Kidney (tissue), 14 donors: ENCODE data around the gene ERCC8. TPM values are rescaled to one million over a fixed set of nuclear protein-coding genes. Genes with fewer than 3 reads are reported as not detected.
A peak's percentile ranks its signal among the peaks of the same experiment; 100 is the strongest.

Experiments used
- DNase-seq, 5 donors: peaks; one replicate each; pipeline ENCODE4 v3.0.0-alpha.2; 2013 to 2020
- FAIRE-seq: peaks from 2 replicates; lab custom pipeline; 2012; peaks lifted over from hg19 to GRCh38; lab: Jason Lieb, UNC
- H3K27ac ChIP-seq, 2 donors: one replicate each; pipeline ENCODE4 v1.7.0; 2013; ENCODE audit warnings: low read depth in 2 of 2, low read length in 2 of 2, inconsistent platforms in 1 of 2
- H3K27me3 ChIP-seq: one replicate; pipeline ENCODE4 v1.7.1; 2013; ENCODE audit warnings: low read length, inconsistent platforms; ENCODE audit not compliant: control insufficient read depth, insufficient read depth
- H3K36me3 ChIP-seq, 3 donors: one replicate each; pipeline versions ENCODE4 v1.7.0 to v1.7.1; 2013; ENCODE audit warnings: low read length in 3 of 3, control low read depth in 1 of 3, inconsistent platforms in 1 of 3; ENCODE audit not compliant: insufficient read depth in 3 of 3, control insufficient read depth in 2 of 3
- H3K4me1 ChIP-seq, 3 donors: one replicate each; pipeline versions ENCODE4 v1.7.0 to v1.7.1; 2013; ENCODE audit warnings: low read length in 3 of 3, inconsistent platforms in 1 of 3, low read depth in 1 of 3; ENCODE audit not compliant: control insufficient read depth in 2 of 3, insufficient read depth in 2 of 3
- H3K4me3 ChIP-seq, 3 donors: one replicate each; pipeline versions ENCODE4 v1.7.0 to v1.8.1; 2013; ENCODE audit warnings: low read length in 3 of 3, control low read depth in 1 of 3, inconsistent platforms in 1 of 3
- H3K9ac ChIP-seq, 3 donors: one replicate each; pipeline versions ENCODE4 v1.7.0 to v1.7.1; 2013; ENCODE audit warnings: low read length in 3 of 3, control low read depth in 1 of 3, inconsistent platforms in 1 of 3
- H3K9me3 ChIP-seq, 3 donors: one replicate each; pipeline versions ENCODE4 v1.7.0 to v1.7.1; 2013; ENCODE audit warnings: low read length in 3 of 3, control low read depth in 1 of 3, inconsistent platforms in 1 of 3; ENCODE audit not compliant: control insufficient read depth in 2 of 3, insufficient read depth in 1 of 3
- CTCF ChIP-seq: IDR thresholded peaks from 3 replicates; pipeline ENCODE4 v1.5.1; 2012; ENCODE audit warnings: mild to moderate bottlenecking, moderate library complexity, borderline replicate concordance; ENCODE audit not compliant: insufficient read depth; ENCODE audit errors: extremely low read depth
- intact Hi-C: fragments of 100-400 bp; cut with DNase I; formaldehyde crosslinking; loops from one replicate; pipeline ENCODE4 v1.11.1; 2022
- polyA plus RNA-seq: library from polyadenylated mRNA; stranded (reverse); fragments of 350-450 nt; fragmentation: Illumina TruSeq; extraction: RNeasy Lipid Tissue Mini Kit (QIAGEN cat#74804); gene quantifications from one replicate; pipeline ENCODE4 v1.2.3, GENCODE V29; 2014; ENCODE audit warnings: low read depth, low replicate concordance; ENCODE audit not compliant: insufficient read depth
- total RNA-seq: library from RNA; stranded (reverse); fragmentation: NEBNext Ultra II Directional; extraction: Animal tissue kit (Norgen Biotek cat#: 25700); gene quantifications from one replicate; pipeline ENCODE4 v1.2.1, GENCODE V29; 2021
- donor health status: control.
- donor health status: control.
- donor health status: control.
- donor health status: control.
- donor health status: control.
- donor health status: DM: yes; HTN: yes; CAD: no.
- donor health status: Normal renal cell carcinoma (clear cell type).

Gene ERCC8
- total and polyA plus RNA-seq, 2 donors from 2014 or later: 6.6 to 11.5 TPM

- no peaks in the 10 kb centered on the region for H3K36me3 ChIP-seq
- DNase-seq (peak; percentile 89 to 93 (median 91)), FAIRE-seq (no peak)
- TF ChIP-seq CTCF: peak; percentile 42
- peaks cover 5% of the 10 kb centered on the region for H3K27me3 ChIP-seq
- intact Hi-C loops: no loop called here
- peak within 1 kb of the TSS; percentile 60 to 82 (median 63) for H3K9ac ChIP-seq
- peak within 1 kb of the TSS; percentile 78 to 85 (median 80) for H3K4me3 ChIP-seq
- no peaks in the 10 kb centered on the region for H3K4me1 ChIP-seq
- peak within 1 kb of the TSS; percentile 37 to 49 for H3K27ac ChIP-seq
- H3K9me3 ChIP-seq: no peaks in the 10 kb centered on the region
Measured at GRCh38 chr5:60843936-60844905, 100.6 kb downstream of the ERCC8 start, which contains the start of gene ELOVL7. Gene ELOVL7, minus strand, starts transcription at chr5:60844269. Its CDS starts 56,872 bp downstream, at chr5:60787397.

GRCh38 chr5:60843386-60843935 is 101.4 kb downstream of the ERCC8 start:
- FAIRE-seq (no peak), DNase-seq (peak; percentile 24 to 74 (median 41))
- intact Hi-C loops: no loop called here
- Histone ChIP-seq H3K4me1 (no peaks in the 10 kb centered on the region), H3K9me3 (no peaks in the 10 kb centered on the region), H3K9ac (peak overlapping the region; percentile 48 to 82 (median 63)), H3K27ac (peak overlapping the region; percentile 36 to 49), H3K36me3 (no peaks in the 10 kb centered on the region), H3K4me3 (peak overlapping the region; percentile 59 to 83 (median 70)), H3K27me3 (peaks cover 5% of the 10 kb centered on the region)
- no peak for TF ChIP-seq CTCF

GRCh38 chr5:60842871-60843385 is 101.9 kb downstream of the ERCC8 start:
- intact Hi-C loops: no loop called here
- no peak for TF ChIP-seq CTCF
- peak overlapping the region; percentile 59 to 83 (median 70) for H3K4me3 ChIP-seq
- H3K9me3 ChIP-seq: no peaks in the 10 kb centered on the region
- H3K36me3 ChIP-seq: no peaks in the 10 kb centered on the region
- H3K4me1 ChIP-seq: no peaks in the 10 kb centered on the region
- H3K27me3 ChIP-seq: peaks cover 5% of the 10 kb centered on the region
- FAIRE-seq (no peak), DNase-seq (peak in 4 of 5 donors; percentile 24 to 51 (median 38))
- H3K9ac ChIP-seq: peak overlapping the region; percentile 5 to 82 (median 48)
- H3K27ac ChIP-seq: no peak overlapping the region
